ENCODE data around the gene LGR6.

The LGR6 gene

DNA sequence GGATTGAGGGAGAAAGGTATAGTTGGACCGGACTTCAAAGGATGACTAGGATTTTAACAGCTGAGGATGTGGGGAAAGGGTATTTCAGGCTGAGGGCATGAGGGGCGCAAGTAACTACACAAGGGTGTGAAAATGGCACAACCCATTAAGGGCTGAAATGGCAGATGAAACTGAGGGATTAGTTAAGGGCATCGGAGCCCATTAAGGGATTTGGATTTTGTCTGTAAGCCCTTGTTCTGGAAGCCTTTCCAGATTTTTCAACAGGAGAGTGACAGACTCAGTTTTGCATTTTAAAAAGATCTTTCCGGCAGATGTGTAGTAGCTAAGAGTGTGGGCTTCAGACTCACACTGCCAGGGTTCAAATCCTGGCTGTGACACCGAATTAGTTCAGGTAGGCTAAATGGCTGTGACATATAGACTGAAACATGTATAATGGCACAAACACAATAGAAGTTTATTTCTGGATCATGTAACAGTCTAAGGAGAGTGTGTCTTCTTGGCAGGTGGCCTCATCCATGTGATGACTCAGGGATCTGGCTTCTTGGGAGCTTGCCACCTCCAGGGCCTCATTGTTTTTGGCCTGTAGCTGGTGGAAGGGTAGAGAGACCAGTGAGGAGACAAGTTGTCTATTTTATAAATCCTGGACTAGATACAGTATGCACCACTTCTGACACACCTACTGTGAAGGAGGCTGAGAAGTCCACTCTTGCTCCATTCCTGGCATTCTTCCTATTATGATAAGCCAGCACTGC, 98.5 kb downstream of the LGR6 start:
- no peak for DNase-seq

- no peak for DNase-seq
Observed at GRCh38 chr1:202292773-202293172, 99.2 kb downstream of the LGR6 start.

DNA sequence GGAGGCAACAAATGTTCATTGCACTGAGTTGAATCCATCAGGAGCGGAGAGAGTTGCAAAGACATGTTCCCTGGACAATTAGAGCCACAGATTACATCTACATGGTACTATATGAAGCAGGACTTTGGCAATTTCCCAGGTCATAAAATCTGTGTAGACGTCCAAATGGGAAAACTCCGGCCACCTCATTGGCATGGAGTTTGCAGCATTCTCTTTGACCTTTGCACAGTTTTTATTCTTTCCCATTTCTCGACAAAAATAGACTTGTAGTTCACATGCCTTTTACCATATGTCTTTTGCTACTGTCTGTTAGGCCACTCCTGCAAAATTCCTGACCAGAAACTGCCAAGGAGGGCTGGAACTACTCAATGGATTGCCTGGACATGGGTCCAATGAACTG, 100.0 kb downstream of the LGR6 start:
- no peak for DNase-seq

GRCh38 chr1:202302166-202302565, 108.6 kb downstream of the LGR6 start:
- DNase-seq = no peak

DNA sequence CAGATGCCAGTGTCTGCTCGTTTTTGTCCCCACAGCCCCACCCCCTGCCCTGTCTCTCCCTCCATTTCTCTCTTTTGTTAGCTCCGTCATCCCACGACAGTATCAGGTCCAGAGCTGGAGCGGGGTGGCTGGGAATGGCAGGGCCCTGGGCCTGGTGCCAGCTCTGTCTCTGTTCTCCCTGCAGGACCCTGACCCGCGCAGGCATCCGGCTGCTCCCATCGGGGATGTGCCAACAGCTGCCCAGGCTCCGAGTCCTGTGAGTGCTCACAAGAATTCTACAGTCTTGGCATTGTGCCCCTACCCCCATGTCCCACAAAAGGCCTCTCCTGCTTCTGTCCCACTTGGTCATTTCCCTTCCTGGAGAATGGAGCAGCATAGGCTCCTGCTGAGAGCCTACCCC, 110.8 kb downstream of the LGR6 start:
- DNase-seq = no peak

GRCh38 chr1:202305168-202305567, 111.6 kb downstream of the LGR6 start:
- no peak for DNase-seq

DNA sequence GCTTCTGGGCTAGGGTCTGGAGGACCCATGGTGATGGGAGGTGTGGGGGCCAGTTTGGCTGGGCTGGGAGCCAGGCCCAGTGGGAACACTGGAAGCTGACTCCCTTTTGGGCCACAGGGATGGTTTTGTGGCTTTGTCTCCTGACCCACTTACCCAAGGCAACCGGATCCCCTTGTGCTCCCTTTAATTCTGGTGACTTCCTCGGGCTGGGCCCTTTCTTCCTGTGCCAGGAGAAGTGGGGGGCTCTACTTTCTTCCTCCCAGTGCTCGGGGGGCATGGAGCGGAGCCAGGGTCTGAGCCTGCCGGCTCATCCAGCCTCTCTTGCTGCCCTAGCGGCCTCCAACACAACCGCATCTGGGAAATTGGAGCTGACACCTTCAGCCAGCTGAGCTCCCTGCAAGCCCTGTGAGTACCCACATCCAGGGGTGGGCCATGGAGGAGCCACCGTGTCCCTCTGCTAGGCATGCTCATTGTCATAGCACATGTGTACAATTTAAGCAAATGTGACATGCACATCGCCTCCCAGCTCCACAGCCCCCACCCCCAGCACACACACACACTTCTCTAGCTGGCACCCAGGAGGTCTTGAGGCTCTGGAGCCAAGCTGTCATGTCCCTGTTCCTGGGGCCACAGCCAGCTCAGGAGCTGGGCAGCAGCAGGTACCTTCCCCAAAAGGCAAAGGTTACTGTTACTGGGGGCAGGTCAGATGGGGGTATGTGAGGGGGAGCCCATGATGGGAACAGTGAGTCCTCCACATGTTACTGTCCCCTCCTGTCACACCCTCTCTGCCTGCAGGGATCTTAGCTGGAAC, 113.1 kb downstream of the LGR6 start:
- DNase-seq = no peak

- DNase-seq = no peak
Observed at GRCh38 chr1:202310071-202310725, 116.6 kb downstream of the LGR6 start.

DNA sequence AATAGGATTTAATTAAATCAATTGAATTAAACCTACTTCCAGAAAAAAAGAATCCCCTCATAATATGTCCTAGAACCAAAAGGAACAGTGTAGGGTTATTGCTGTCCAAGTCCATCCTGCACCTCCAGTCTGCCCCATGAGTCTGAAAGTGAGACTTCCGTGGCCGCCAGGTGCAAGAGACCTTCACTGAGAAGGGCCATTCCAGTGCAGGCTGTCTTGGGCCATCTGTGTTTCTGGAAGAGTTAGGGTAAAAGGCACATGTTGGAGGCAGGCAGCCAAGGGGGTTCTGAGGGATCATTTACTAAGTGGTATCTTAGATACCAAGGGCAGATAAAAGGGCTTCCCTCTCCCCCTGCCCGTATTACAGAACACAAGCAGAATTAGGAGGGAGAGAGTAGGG, 117.1 kb downstream of the LGR6 start:
- no peak for DNase-seq

DNA sequence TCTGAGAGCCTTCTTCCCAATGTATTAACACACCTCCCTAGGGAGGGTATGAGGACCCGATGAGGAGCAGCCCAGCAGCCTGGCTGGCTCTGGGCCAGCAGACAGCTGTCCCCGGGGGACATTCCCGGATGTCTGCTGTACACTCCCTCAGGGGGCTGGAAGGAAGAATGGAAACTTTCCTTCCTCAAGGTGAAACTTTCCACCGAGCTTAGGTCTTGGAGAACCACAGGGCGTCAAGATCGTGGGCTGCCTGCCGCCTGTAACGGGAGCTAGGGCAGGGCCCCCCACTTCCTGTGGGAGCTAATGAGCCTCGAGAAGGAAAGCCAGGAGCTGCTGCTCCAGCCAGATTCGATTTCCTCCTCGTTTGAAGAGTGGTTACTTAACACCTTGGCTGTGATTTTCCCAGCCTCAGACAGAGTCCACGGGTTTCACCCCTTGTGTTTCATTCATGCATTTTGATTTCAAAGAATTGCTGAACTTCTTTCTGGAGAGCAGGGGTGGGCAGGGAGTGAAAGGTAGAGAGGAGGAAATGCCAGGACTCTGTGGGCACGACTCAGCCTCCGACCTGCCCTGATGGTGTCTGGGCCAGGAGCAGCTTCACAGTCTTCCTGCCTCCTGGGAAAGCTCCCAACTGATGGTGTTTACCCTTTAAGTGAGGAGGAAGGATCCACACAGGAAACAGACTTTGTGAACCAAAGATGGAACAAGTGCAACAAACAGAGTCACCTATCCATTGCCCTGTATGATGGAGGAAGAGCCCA, 118.5 kb downstream of the LGR6 start:
- no peak for DNase-seq

DNA sequence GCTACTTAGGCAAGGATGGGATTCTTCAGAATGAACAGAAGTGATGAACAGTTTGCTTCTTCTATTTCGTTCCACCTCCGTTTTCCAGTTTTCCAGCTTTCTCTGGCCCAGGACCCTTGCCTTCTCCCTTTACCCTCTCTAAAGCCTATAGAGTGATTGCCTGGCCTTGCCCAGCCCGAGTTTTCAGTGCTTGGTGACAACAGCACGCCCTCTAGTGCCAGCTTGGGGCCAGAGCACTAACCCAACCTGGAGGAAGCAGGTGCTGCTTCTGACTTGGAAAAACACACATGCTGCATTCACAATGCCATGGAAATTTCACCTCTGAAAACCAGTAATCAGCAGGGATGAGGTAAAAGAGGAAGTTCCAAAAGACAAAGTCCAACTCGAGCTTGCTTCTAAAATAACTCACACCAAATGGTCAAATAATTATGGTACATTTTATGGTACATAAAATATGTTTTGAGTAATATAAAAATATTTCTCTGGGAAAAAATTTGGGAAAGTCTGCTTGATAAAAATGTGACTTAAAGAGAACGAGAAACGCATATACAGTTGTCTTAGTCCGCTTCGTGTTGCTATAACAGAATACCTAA, 122.1 kb downstream of the LGR6 start:
- DNase-seq = peak; percentile 87

- DNase-seq = no peak
Observed at GRCh38 chr1:202316186-202316585, 122.6 kb downstream of the LGR6 start.

DNA sequence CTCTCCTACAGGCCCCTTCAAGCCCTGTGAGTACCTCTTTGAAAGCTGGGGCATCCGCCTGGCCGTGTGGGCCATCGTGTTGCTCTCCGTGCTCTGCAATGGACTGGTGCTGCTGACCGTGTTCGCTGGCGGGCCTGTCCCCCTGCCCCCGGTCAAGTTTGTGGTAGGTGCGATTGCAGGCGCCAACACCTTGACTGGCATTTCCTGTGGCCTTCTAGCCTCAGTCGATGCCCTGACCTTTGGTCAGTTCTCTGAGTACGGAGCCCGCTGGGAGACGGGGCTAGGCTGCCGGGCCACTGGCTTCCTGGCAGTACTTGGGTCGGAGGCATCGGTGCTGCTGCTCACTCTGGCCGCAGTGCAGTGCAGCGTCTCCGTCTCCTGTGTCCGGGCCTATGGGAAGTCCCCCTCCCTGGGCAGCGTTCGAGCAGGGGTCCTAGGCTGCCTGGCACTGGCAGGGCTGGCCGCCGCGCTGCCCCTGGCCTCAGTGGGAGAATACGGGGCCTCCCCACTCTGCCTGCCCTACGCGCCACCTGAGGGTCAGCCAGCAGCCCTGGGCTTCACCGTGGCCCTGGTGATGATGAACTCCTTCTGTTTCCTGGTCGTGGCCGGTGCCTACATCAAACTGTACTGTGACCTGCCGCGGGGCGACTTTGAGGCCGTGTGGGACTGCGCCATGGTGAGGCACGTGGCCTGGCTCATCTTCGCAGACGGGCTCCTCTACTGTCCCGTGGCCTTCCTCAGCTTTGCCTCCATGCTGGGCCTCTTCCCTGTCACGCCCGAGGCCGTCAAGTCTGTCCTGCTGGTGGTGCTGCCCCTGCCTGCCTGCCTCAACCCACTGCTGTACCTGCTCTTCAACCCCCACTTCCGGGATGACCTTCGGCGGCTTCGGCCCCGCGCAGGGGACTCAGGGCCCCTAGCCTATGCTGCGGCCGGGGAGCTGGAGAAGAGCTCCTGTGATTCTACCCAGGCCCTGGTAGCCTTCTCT, 124.6 kb downstream of the LGR6 start:
- no peak for DNase-seq

GRCh38 chr1:202319381-202320080, 125.9 kb downstream of the LGR6 start:
- DNase-seq = no peak

DNA sequence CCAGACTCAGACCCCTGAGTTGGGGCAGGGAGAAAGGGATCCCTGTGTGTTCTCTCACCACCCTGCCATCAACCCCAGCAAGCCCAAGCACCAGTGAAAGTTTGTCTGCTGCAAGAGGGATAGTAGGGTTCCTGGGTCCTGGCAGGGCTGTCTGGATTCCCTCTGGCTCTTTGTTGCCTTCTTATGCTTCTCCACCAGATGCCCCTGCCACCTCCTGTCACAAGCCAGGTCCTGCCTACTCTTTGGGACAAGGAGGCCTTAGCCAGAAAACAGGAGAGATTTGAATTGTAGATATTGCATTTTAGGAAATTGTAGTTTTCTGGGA, 126.4 kb downstream of the LGR6 start:
- DNase-seq = no peak

DNA sequence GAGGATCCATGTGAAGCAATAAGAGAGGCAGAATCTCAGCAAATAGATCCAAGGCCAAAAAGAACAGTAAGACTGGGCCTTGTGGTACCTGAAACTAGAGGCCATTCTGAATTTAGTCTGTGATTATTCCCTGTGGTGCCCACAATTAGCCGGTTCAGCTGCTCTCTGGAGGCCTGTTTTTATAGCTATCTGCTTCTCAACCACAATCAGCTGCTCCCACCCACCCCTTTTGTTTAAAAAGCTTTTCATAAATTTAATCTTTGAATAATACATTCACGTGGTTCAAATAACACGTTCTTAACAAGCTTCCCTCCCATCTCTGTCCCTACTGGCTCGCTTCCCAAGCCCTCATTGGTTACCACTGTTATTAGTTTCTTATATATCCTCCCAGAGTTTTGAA, 130.1 kb downstream of the LGR6 start:
- peak; percentile 44 for DNase-seq

DNA sequence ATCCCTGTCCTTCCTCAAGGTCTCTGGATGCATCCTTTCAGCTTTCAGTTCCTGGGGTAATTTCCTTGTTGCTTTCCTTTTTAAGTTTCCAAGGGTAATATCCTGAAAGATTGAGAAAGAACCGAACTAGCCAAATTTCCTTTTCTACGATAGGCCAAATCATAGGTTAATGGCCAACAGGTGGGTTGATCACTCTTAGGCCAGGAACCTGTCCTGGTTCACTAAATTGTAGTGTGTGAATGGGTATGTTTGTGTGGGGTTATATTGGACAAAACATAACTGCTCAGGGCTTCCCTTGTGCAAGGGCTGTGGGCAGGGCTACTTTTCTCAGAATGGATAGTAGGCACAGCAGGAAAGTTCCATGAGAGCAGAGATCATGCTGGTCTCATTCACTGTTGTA, 131.0 kb downstream of the LGR6 start:
- DNase-seq = no peak

DNA sequence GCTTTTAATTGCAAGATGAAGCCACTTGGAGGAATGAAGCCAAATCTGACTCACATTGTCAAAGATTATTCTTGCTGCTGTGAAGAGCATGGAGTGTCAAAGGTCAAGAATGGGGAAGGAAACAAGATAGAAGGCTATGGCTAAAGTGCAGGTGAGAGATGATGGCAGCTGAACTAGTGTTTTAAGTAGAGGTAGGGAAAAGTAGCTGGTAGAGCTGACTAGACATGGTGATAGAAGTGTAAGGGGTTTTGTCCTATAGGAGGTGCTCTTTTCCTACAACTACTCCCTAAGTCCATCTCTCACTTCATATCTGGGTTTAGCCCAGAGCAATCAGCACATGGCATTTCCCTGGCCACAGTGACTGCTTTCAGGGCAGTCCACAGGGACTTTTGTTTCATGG, 136.3 kb downstream of the LGR6 start:
- no peak for DNase-seq

GRCh38 chr1:202333861-202334260, 140.3 kb downstream of the LGR6 start:
- DNase-seq = no peak

- DNase-seq = peak; percentile 40
Observed at GRCh38 chr1:202343652-202344349, 150.2 kb downstream of the LGR6 start.

Data from NCI-H2081 treated with DMSO at 0.1 percent for 48 hours (cell line).